NCI-H446 treated with DMSO at 0.1 percent for 48 hours (cell line): ENCODE measurements around the gene MLLT3.

Experiments
- DNase-seq: peaks from one replicate; lab custom pipeline; 2025; lab: John Stamatoyannopoulos, UW

MLLT3 gene

GRCh38 chr9:20343325-20343724 lies 279.0 kb downstream of the MLLT3 start:
- DNase-seq: no peak

GRCh38 chr9:20340511-20340861 lies 281.8 kb downstream of the MLLT3 start:
- no peak for DNase-seq

- no peak for DNase-seq
These were observed 286.5 kb downstream of the MLLT3 start for GRCh38 chr9:20335668-20336332.

- DNase-seq: no peak
These were observed 288.3 kb downstream of the MLLT3 start for GRCh38 chr9:20333991-20334390.

GRCh38 chr9:20331095-20331685 lies 291.1 kb downstream of the MLLT3 start:
- DNase-seq: no peak

GRCh38 chr9:20330688-20331087 lies 291.6 kb downstream of the MLLT3 start:
- DNase-seq: no peak

GRCh38 chr9:20326516-20326915 lies 295.8 kb downstream of the MLLT3 start:
- no peak for DNase-seq

GRCh38 chr9:20325008-20325407 lies 297.3 kb downstream of the MLLT3 start:
- DNase-seq: no peak

GRCh38 chr9:20322212-20322611 lies 300.1 kb downstream of the MLLT3 start:
- no peak for DNase-seq

- no peak for DNase-seq
These were observed 300.7 kb downstream of the MLLT3 start for GRCh38 chr9:20321423-20322082.

GRCh38 chr9:20320921-20321320 lies 301.4 kb downstream of the MLLT3 start:
- DNase-seq: no peak

- DNase-seq: peak; percentile 20
These were observed 302.5 kb downstream of the MLLT3 start for GRCh38 chr9:20319641-20320337.

- DNase-seq: no peak
These were observed 303.1 kb downstream of the MLLT3 start for GRCh38 chr9:20319241-20319640.

- no peak for DNase-seq
These were observed 304.6 kb downstream of the MLLT3 start for GRCh38 chr9:20317701-20318100.

GRCh38 chr9:20316372-20316771 lies 305.9 kb downstream of the MLLT3 start:
- DNase-seq: no peak

GRCh38 chr9:20315677-20316076 lies 306.6 kb downstream of the MLLT3 start:
- no peak for DNase-seq

- DNase-seq: no peak
These were observed 307.3 kb downstream of the MLLT3 start for GRCh38 chr9:20314981-20315380.

GRCh38 chr9:20313415-20313814 lies 308.9 kb downstream of the MLLT3 start:
- no peak for DNase-seq

GRCh38 chr9:20312732-20313131 lies 309.6 kb downstream of the MLLT3 start:
- DNase-seq: no peak

GRCh38 chr9:20310024-20310423 lies 312.3 kb downstream of the MLLT3 start:
- DNase-seq: no peak

GRCh38 chr9:20309124-20309523 lies 313.2 kb downstream of the MLLT3 start:
- DNase-seq: no peak

GRCh38 chr9:20307621-20308020 lies 314.7 kb downstream of the MLLT3 start:
- no peak for DNase-seq

- no peak for DNase-seq
These were observed 316.8 kb downstream of the MLLT3 start for GRCh38 chr9:20305452-20305851.
